Body of pancreas (tissue), 4 donors: ENCODE results near the gene ARRDC2.

Experiments
- CTCF ChIP-seq, 7 experiments: fragments of 450-650 bp in 4 of 7; fragments of 200-600 bp in 3 of 7; sonication (generic) in 3 of 7; IDR thresholded peaks; one replicate each; pipeline ENCODE4 v1.5.1; 2016 to 2019; ENCODE audit warnings: antibody characterized with exemption in 7 of 7
- POLR2A ChIP-seq, 3 donors: fragments of 450-650 bp; IDR thresholded peaks; one replicate each; pipeline ENCODE4 v1.6.1; 2016; ENCODE audit warnings: antibody characterized with exemption in 3 of 3, mild to moderate bottlenecking in 2 of 3

- TF ChIP-seq CTCF (IDR thresholded peaks at IDR 0.05) (no peak), POLR2A (IDR thresholded peaks at IDR 0.05) (no peak)
Observed at GRCh38 chr19:17999684-18000479, 8.1 kb upstream of the ARRDC2 start.
